ENCODE results near the gene RNF17. TPM values are rescaled to one million over a fixed set of nuclear protein-coding genes. Genes with fewer than 3 reads are reported as not detected.

Gene RNF17
- total and polyA plus RNA-seq, 2 of the 8 experiments (the other 6 are each of a cell fraction or from before 2014, with no cell fraction given), result not detected

DNA sequence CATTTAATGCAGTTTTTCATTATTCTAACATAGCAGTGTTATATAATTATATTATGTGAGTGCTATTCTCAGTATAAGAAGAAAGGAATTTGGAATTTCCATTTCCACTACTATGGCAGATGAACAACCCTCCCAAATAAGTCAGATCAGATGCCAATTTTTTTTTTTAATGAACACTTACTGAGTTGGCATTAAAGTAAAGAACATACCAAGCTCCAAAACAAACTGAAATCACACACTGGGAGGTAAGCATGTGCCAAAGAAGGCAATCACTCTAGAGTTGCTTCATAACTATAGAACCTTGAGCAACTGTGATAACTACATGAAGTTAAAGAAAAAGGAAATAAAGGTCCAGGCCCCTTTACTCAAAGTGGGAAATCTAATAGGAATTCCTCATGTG is 90.3 kb downstream of the RNF17 start:
- Histone ChIP-seq H3K27me3 (replicated peaks in 1 of 4; ENCODE audit: control insufficient read depth in 3 of 4, extremely low read depth in 1 of 4, insufficient read depth in 3 of 4, low read length in 3 of 4) (no peaks in the 10 kb centered on the region), H3K9me3 (ENCODE audit: insufficient read depth in 2 of 2, low read depth in 1 of 2, low read length in 1 of 2) (no peaks in the 10 kb centered on the region), H2BK12ac (ENCODE audit: low read depth, low read length) (no peak overlapping the region), H4K91ac (replicated peaks; ENCODE audit: insufficient read length, low read length) (no peak overlapping the region), H3K18ac (ENCODE audit: extremely low read depth, low read length) (no peak overlapping the region), H3K4ac (replicated peaks; ENCODE audit: insufficient read length, low read depth, low read length) (no peak overlapping the region), H3K23ac (ENCODE audit: insufficient read length) (no peak overlapping the region), H2BK15ac (ENCODE audit: low read length) (no peak overlapping the region), H3K23me2 (ENCODE audit: low read depth, low read length) (no peaks in the 10 kb centered on the region), H4K5ac (ENCODE audit: insufficient read length, low read depth, low read length) (no peak overlapping the region), H2BK20ac (ENCODE audit: low read length) (no peak overlapping the region), H2AK5ac (ENCODE audit: low read depth, low read length) (no peak overlapping the region), H3K36me3 (ENCODE audit: control insufficient read depth in 2 of 4, insufficient read depth in 4 of 4, low read length in 3 of 4) (no peaks in the 10 kb centered on the region), H2AFZ (ENCODE audit: low read length) (no peak overlapping the region), H4K8ac (ENCODE audit: extremely low read depth, insufficient read depth, low read length) (no peak overlapping the region), H2BK120ac (replicated peaks; ENCODE audit: low read depth, low read length) (no peak overlapping the region), H3K9ac (replicated peaks in 1 of 4; ENCODE audit: extremely low read depth in 1 of 4, low read depth in 3 of 4, low read length in 3 of 4) (no peak overlapping the region), H3K14ac (ENCODE audit: insufficient read length) (no peak overlapping the region), H3K56ac (replicated peaks; ENCODE audit: insufficient read length, low read depth, low read length) (no peak overlapping the region), H3K79me2 (ENCODE audit: control insufficient read depth in 1 of 2, insufficient read depth in 2 of 2, low read length in 2 of 2) (no peaks in the 10 kb centered on the region), H3K27ac (ENCODE audit: low read depth, low read length) (no peak overlapping the region), H3K79me1 (ENCODE audit: low read depth, low read length) (no peaks in the 10 kb centered on the region), H3K4me2 (ENCODE audit: insufficient read depth in 1 of 2, low read depth in 2 of 2, low read length in 2 of 2) (no peak overlapping the region), H4K20me1 (replicated peaks in 1 of 2; ENCODE audit: control insufficient read depth in 1 of 2, insufficient read depth in 2 of 2, low read length in 2 of 2) (no peaks in the 10 kb centered on the region), H2BK5ac (ENCODE audit: low read depth, low read length) (no peak overlapping the region), H3K4me1 (replicated peaks in 1 of 4; ENCODE audit: control insufficient read depth in 3 of 4, insufficient read depth in 4 of 4, low read length in 3 of 4) (no peaks in the 10 kb centered on the region), H3K4me3 (ENCODE audit: extremely low read depth in 1 of 4, insufficient read depth in 2 of 4, low read depth in 3 of 4, low read length in 4 of 4) (no peak overlapping the region)
- ChIA-PET CTCF (ENCODE audit: partially characterized antibody) (interaction anchor here (1.2 kb wide), 1 partner anchor 12 kb away, joined by 5 read pairs; no protein-coding TSS in a partner anchor), POLR2A (ENCODE audit: partially characterized antibody) (no interaction called here)
- no peak for TF ChIP-seq RNF2 (IDR thresholded peaks at IDR 0.05; ENCODE audit: borderline replicate concordance, low read depth, low read length, missing control alignments, poor library complexity, severe bottlenecking)
- no peak for TF ChIP-seq SUZ12 (IDR thresholded peaks at IDR 0.05; ENCODE audit: low read length)
- TF ChIP-seq SIRT6 (IDR thresholded peaks at IDR 0.05; ENCODE audit: low read length), result no peak
- no peak for TF ChIP-seq FOSL1 (IDR thresholded peaks at IDR 0.05; ENCODE audit: insufficient read depth, low read depth, low read length)
- TF ChIP-seq SAP30 (IDR thresholded peaks at IDR 0.05; ENCODE audit: insufficient read depth, insufficient replicate concordance, low read length), result no peak
- TF ChIP-seq RFX5 (IDR thresholded peaks at IDR 0.05; ENCODE audit: borderline replicate concordance, low read depth, low read length), result no peak
- TF ChIP-seq E2F6 (IDR thresholded peaks at IDR 0.05), result no peak
- no peak for TF ChIP-seq ZNF274 (IDR thresholded peaks at IDR 0.05; ENCODE audit: borderline replicate concordance, extremely low read depth, low read length)
- no peak for TF ChIP-seq TCF12 (IDR thresholded peaks at IDR 0.05; ENCODE audit: low read depth, low read length)
- no peak for TF ChIP-seq TEAD4 (IDR thresholded peaks at IDR 0.05; ENCODE audit: low read depth, low read length)
- no peak for TF ChIP-seq BACH1 (IDR thresholded peaks at IDR 0.05; ENCODE audit: low read length)
- no peak for TF ChIP-seq ATF3 (IDR thresholded peaks at IDR 0.05; ENCODE audit: insufficient read depth, low read depth, low read length)
- TF ChIP-seq CEBPB (IDR thresholded peaks at IDR 0.05; ENCODE audit: low read depth, low read length), result no peak
- TF ChIP-seq, protein P1, sequence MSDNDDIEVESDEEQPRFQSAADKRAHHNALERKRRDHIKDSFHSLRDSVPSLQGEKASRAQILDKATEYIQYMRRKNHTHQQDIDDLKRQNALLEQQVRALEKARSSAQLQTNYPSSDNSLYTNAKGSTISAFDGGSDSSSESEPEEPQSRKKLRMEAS (IDR thresholded peaks at IDR 0.05), result no peak
- TF ChIP-seq JUND (IDR thresholded peaks at IDR 0.05; ENCODE audit: low read length), result no peak
- FAIRE-seq, result no peak
- no peak for DNase-seq (ENCODE audit: low read depth in 1 of 2, low spot score in 2 of 2)
